DND-41 (cell line): Measurements from ENCODE around the gene IFNG-AS1.

Experiments
- CTCF ChIP-seq: IDR thresholded peaks from 2 replicates; pipeline ENCODE4 v1.5.1; 2012; ENCODE audit warnings: borderline replicate concordance, low read length, moderate library complexity, mild to moderate bottlenecking; ENCODE audit not compliant: poor library complexity, severe bottlenecking; ENCODE audit errors: extremely low read depth
- EZH2 ChIP-seq: IDR thresholded peaks from 3 replicates; pipeline ENCODE4 v1.6.1; 2012; ENCODE audit warnings: borderline replicate concordance, low read depth, mild to moderate bottlenecking, moderate library complexity, low read length, inconsistent platforms; ENCODE audit not compliant: severe bottlenecking

- no peak for TF ChIP-seq EZH2
- no peak for TF ChIP-seq CTCF
These were observed 4.8 kb downstream of the IFNG-AS1 start for GRCh38 chr12:67994046-67994445.
